ENCODE measurements around the gene BAAT. TPM values are rescaled to one million over a fixed set of nuclear protein-coding genes. Genes with fewer than 3 reads are reported as not detected.

BAAT gene
- total and polyA plus RNA-seq, 7 donors: 0.60 TPM; not detected in 6

- H3K27ac ChIP-seq: no peak overlapping the region
- no peaks in the 10 kb centered on the region for H3K9me3 ChIP-seq
- WGBS, 2 donors: 90 to 93% methylated on average over 3 of the region's 3 CpGs
- no peaks in the 10 kb centered on the region for H3K36me3 ChIP-seq
- no peaks in the 10 kb centered on the region for H3K4me1 ChIP-seq
- H3K27me3 ChIP-seq: no peaks in the 10 kb centered on the region
- no peak overlapping the region for H3K4me3 ChIP-seq
- intact Hi-C loops (cut with DNase I): no loop called here
- no peak for TF ChIP-seq CTCF (IDR thresholded peaks at IDR 0.05)
- TF ChIP-seq POLR2A (IDR thresholded peaks at IDR 0.05): no peak
- no peak for TF ChIP-seq POLR2AphosphoS5 (IDR thresholded peaks at IDR 0.05)
- TF ChIP-seq EP300 (IDR thresholded peaks at IDR 0.05): no peak
- DNase-seq: no peak
Measured at GRCh38 chr9:101428909-101429308, 44.1 kb upstream of the BAAT start.

GRCh38 chr9:101427957-101428655, 43.3 kb upstream of the BAAT start:
- H3K27me3 ChIP-seq: no peaks in the 10 kb centered on the region
- no peak for DNase-seq
- H3K27ac ChIP-seq: no peak overlapping the region
- no peak overlapping the region for H3K4me3 ChIP-seq
- no peak for TF ChIP-seq CTCF (IDR thresholded peaks at IDR 0.05)
- TF ChIP-seq POLR2AphosphoS5 (IDR thresholded peaks at IDR 0.05): no peak
- TF ChIP-seq EP300 (IDR thresholded peaks at IDR 0.05): no peak
- intact Hi-C loops (cut with DNase I): no loop called here
- 61 to 79% methylated on average over 3 of the region's 3 CpGs for WGBS, 2 donors
- H3K36me3 ChIP-seq: no peaks in the 10 kb centered on the region
- no peaks in the 10 kb centered on the region for H3K4me1 ChIP-seq
- no peaks in the 10 kb centered on the region for H3K9me3 ChIP-seq

- Histone ChIP-seq H3K27me3 (no peaks in the 10 kb centered on the region), H3K27ac (no peak overlapping the region), H3K9me3 (no peaks in the 10 kb centered on the region), H3K36me3 (no peaks in the 10 kb centered on the region), H3K4me3 (no peak overlapping the region), H3K4me1 (no peaks in the 10 kb centered on the region)
- TF ChIP-seq POLR2AphosphoS5 (IDR thresholded peaks at IDR 0.05) (no peak), POLR2A (IDR thresholded peaks at IDR 0.05) (no peak), EP300 (IDR thresholded peaks at IDR 0.05) (no peak), CTCF (IDR thresholded peaks at IDR 0.05) (no peak)
- WGBS, 2 donors: 95 to 98% methylated on average over 8 of the region's 8 CpGs
- intact Hi-C loops (cut with DNase I): no loop called here
- DNase-seq: no peak
Measured at GRCh38 chr9:101427358-101427757, 42.6 kb upstream of the BAAT start.

GRCh38 chr9:101421653-101422065, 36.9 kb upstream of the BAAT start:
- Histone ChIP-seq H3K27ac (no peak overlapping the region), H3K27me3 (no peaks in the 10 kb centered on the region), H3K4me1 (no peaks in the 10 kb centered on the region), H3K9me3 (peaks cover 0 to 10% (median 1%) of the 10 kb centered on the region in 4 donors), H3K4me3 (no peak overlapping the region), H3K36me3 (no peaks in the 10 kb centered on the region)
- TF ChIP-seq POLR2A (IDR thresholded peaks at IDR 0.05): no peak
- TF ChIP-seq CTCF (IDR thresholded peaks at IDR 0.05): no peak
- TF ChIP-seq POLR2AphosphoS5 (IDR thresholded peaks at IDR 0.05): no peak
- no peak for TF ChIP-seq EP300 (IDR thresholded peaks at IDR 0.05)
- WGBS, 2 donors: 34 to 81% methylated on average over 5 of the region's 5 CpGs
- DNase-seq: no peak
- intact Hi-C loops (cut with DNase I): no loop called here

GRCh38 chr9:101419863-101420262, 35.1 kb upstream of the BAAT start:
- Histone ChIP-seq H3K27ac (no peak overlapping the region), H3K9me3 (peaks cover 0 to 23% (median 2%) of the 10 kb centered on the region in 4 donors), H3K36me3 (peaks cover 0 to 8% (median 0%) of the 10 kb centered on the region in 4 donors), H3K4me1 (no peaks in the 10 kb centered on the region), H3K27me3 (no peaks in the 10 kb centered on the region), H3K4me3 (no peak overlapping the region)
- intact Hi-C loops (cut with DNase I): no loop called here
- 91 to 93% methylated on average over 2 of the region's 2 CpGs for WGBS, 2 donors
- DNase-seq: no peak
- no peak for TF ChIP-seq POLR2AphosphoS5 (IDR thresholded peaks at IDR 0.05)
- TF ChIP-seq CTCF (IDR thresholded peaks at IDR 0.05): no peak
- no peak for TF ChIP-seq EP300 (IDR thresholded peaks at IDR 0.05)
- TF ChIP-seq POLR2A (IDR thresholded peaks at IDR 0.05): no peak
